Naive thymus-derived CD4-positive, alpha-beta T cell (primary cell): ENCODE measurements around the gene ZBTB11. TPM values are rescaled to one million over a fixed set of nuclear protein-coding genes. Genes with fewer than 3 reads are reported as not detected.

Source experiments
- ATAC-seq: fragments of 150-1000 bp; cut with Tn5 transposase; 2 replicates; pipeline ENCODE4 v1.10.0; 2021; ENCODE audit warnings: mild to moderate bottlenecking, moderate library complexity
- CTCF ChIA-PET: fragments of 350-600 bp; sonication (Branson Sonifier 250); formaldehyde crosslinking; loops from one replicate; lab custom pipeline; 2021; ENCODE audit warnings: antibody characterized with exemption; lab: Charles Lee
- POLR2A ChIA-PET: fragments of 350-600 bp; sonication (Branson Sonifier 250); formaldehyde crosslinking; loops from one replicate; lab custom pipeline; 2021; ENCODE audit warnings: antibody characterized with exemption, inconsistent platforms; lab: Charles Lee
- DNase-seq, 9 donors: peaks; one replicate each; pipeline versions ENCODE4 v3.0.0 to v3.0.0-alpha.2; 2020 to 2022; ENCODE audit warnings: mixed read lengths in 1 of 9
- H3K27ac ChIP-seq: one replicate; pipeline ENCODE4 v1.7.0; 2013; ENCODE audit warnings: mild to moderate bottlenecking, low read depth, low read length, moderate library complexity
- H3K27me3 ChIP-seq, 2 donors: one replicate each; pipeline ENCODE4 v1.7.0; 2013; ENCODE audit warnings: low read length in 2 of 2, mild to moderate bottlenecking in 2 of 2, moderate library complexity in 2 of 2; ENCODE audit not compliant: control insufficient read depth in 2 of 2, insufficient read depth in 2 of 2
- H3K36me3 ChIP-seq, 3 experiments: 1 replicate in 2 of 3; 2 replicates in 1 of 3; pipeline ENCODE4 v1.7.0; 2013; ENCODE audit warnings: low read length in 3 of 3, mild to moderate bottlenecking in 3 of 3, moderate library complexity in 1 of 3; ENCODE audit not compliant: insufficient read depth in 3 of 3, control insufficient read depth in 2 of 3
- H3K4me1 ChIP-seq, 2 donors: one replicate each; pipeline ENCODE4 v1.7.0; 2013; ENCODE audit warnings: low read length in 2 of 2, mild to moderate bottlenecking in 2 of 2, moderate library complexity in 1 of 2; ENCODE audit not compliant: control insufficient read depth in 2 of 2, insufficient read depth in 2 of 2
- H3K4me3 ChIP-seq: 2 replicates; pipeline ENCODE4 v1.7.0; 2013; ENCODE audit warnings: mild to moderate bottlenecking, low read length
- H3K9me3 ChIP-seq, 3 experiments: 1 replicate in 2 of 3; 2 replicates in 1 of 3; pipeline ENCODE4 v1.7.0; 2013; ENCODE audit warnings: low read length in 3 of 3; ENCODE audit not compliant: control insufficient read depth in 2 of 3
- H3K27ac Mint-ChIP-seq, 9 donors: one replicate each; pipeline ENCODE4 v1.8.0; 2020 to 2022; ENCODE audit warnings: mixed read lengths in 9 of 9, mild to moderate bottlenecking in 8 of 9, moderate library complexity in 5 of 9, inconsistent platforms in 2 of 9
- H3K27me3 Mint-ChIP-seq, 5 donors: one replicate each; pipeline ENCODE4 v1.8.0; 2021 to 2022; ENCODE audit warnings: mixed read lengths in 5 of 5, mild to moderate bottlenecking in 1 of 5
- H3K36me3 Mint-ChIP-seq, 5 donors: one replicate each; pipeline ENCODE4 v1.8.0; 2020 to 2022; ENCODE audit warnings: mixed read lengths in 5 of 5, mild to moderate bottlenecking in 3 of 5, inconsistent platforms in 1 of 5
- H3K4me1 Mint-ChIP-seq, 7 donors: one replicate each; pipeline ENCODE4 v1.8.0; 2020 to 2022; ENCODE audit warnings: mixed read lengths in 7 of 7, mild to moderate bottlenecking in 3 of 7, inconsistent platforms in 1 of 7
- H3K4me3 Mint-ChIP-seq, 10 donors: one replicate each; pipeline ENCODE4 v1.8.0; 2020 to 2022; ENCODE audit warnings: mild to moderate bottlenecking in 10 of 10, mixed read lengths in 10 of 10, moderate library complexity in 6 of 10, inconsistent platforms in 2 of 10
- H3K9me3 Mint-ChIP-seq, 11 donors: one replicate each; pipeline ENCODE4 v1.8.0; 2020 to 2022; ENCODE audit warnings: mixed read lengths in 11 of 11, mild to moderate bottlenecking in 4 of 11, inconsistent platforms in 1 of 11, moderate library complexity in 1 of 11
- intact Hi-C, 2 donors: fragments of 100-400 bp; cut with micrococcal nuclease; formaldehyde crosslinking; loops; one replicate each; pipeline ENCODE4 v1.15.1; 2023
- polyA plus RNA-seq, 2 donors: library from polyadenylated mRNA; unstranded; fragments of 300-500 nt; fragmentation: Illumina TruSeq; gene quantifications; one replicate each; pipeline ENCODE4 v1.2.3, GENCODE V29; 2021
- total RNA-seq, 6 experiments: library from RNA in 5 of 6; stranded (reverse) in 5 of 6; gene quantifications; 1 replicate in 5 of 6; 2 replicates in 1 of 6; pipeline ENCODE4 v1.2.3 and lab custom pipeline; 2021 to 2026

Gene ZBTB11
- total RNA-seq (10 to 100 TPM; 31.9 to 68.2 (median 54.2) TPM), polyA plus RNA-seq (10 to 100 TPM; 10.5 to 16.3 TPM), total RNA-seq (lab: John Stamatoyannopoulos, UW) (198 reads per million, percentile 93 among the genes with 10 or more reads in this experiment)

GRCh38 chr3:101676765-101677435 lies at the start of gene ZBTB11:
TSS of gene ZBTB11 (minus strand) at chr3:101677132. CDS start at chr3:101676914, 218 bp downstream.
- Histone ChIP-seq H3K4me1 (peaks cover 23 to 26% of the 10 kb centered on the region in 2 donors), H3K9me3 (no peaks in the 10 kb centered on the region), H3K27me3 (no peaks in the 10 kb centered on the region), H3K36me3 (peaks cover 0 to 26% (median 10%) of the 10 kb centered on the region in 3 experiments), H3K27ac (peak within 1 kb of the TSS; percentile 98), H3K4me3 (peak within 1 kb of the TSS; percentile 91)
- Mint-ChIP-seq H3K4me3 (peak within 1 kb of the TSS; percentile 87 to 97 (median 93)), H3K27me3 (no peaks in the 10 kb centered on the region), H3K27ac (peak within 1 kb of the TSS; percentile 93 to 100 (median 97)), H3K36me3 (peaks cover 5 to 22% (median 8%) of the 10 kb centered on the region in 5 donors), H3K9me3 (peaks cover 0 to 3% (median 0%) of the 10 kb centered on the region in 11 donors), H3K4me1 (peaks cover 19 to 63% (median 54%) of the 10 kb centered on the region in 7 donors)
- intact Hi-C loops: loop anchor here (1.0 to 10.0 kb wide), 20 partner anchors 9 to 1860 kb away; partner anchors contain the start of genes CEP97 (in 2 of the 2), LNP1 (in 2 of the 2), NXPE3 (in 2 of the 2) and PCNP (in 2 of the 2)
- ATAC-seq: peak; percentile 80
- peak; percentile 98 to 100 (median 99) for DNase-seq
- ChIA-PET POLR2A (interaction anchor here (0.6 to 6.3 kb wide), 21 partner anchors 9 to 967 kb away, joined by 3 to 108 read pairs (median 4); partner anchors contain the start of genes CEP97, NFKBIZ, NXPE3 and PCNP), CTCF (interaction anchor here (0.8 to 1.2 kb wide), 3 partner anchors 9 to 124 kb away, joined by 3 read pairs; partner anchors contain the start of gene RPL24)

- H3K4me3 ChIP-seq: peak overlapping the region; percentile 91
- Mint-ChIP-seq H3K36me3 (peaks cover 4 to 22% (median 10%) of the 10 kb centered on the region in 5 donors), H3K27me3 (no peaks in the 10 kb centered on the region), H3K9me3 (no peaks in the 10 kb centered on the region), H3K4me3 (peak overlapping the region; percentile 88 to 100 (median 98)), H3K27ac (peak overlapping the region; percentile 84 to 98 (median 97)), H3K4me1 (peaks cover 22 to 50% (median 38%) of the 10 kb centered on the region in 7 donors)
- H3K27ac ChIP-seq: peak overlapping the region; percentile 82
- intact Hi-C loops: loop anchor here in 1 of 2 donors (2.0 kb wide), 1 partner anchor 1325 kb away; the partner anchor contains the start of genes LNP1 and TOMM70
- CTCF ChIA-PET: interaction anchor here (0.8 to 1.1 kb wide), 3 partner anchors 41 to 77 kb away, joined by 3 to 4 read pairs (median 3); no protein-coding TSS in a partner anchor
- H3K9me3 ChIP-seq: no peaks in the 10 kb centered on the region
- POLR2A ChIA-PET: interaction anchor here (0.6 to 2.7 kb wide), 7 partner anchors 9 to 207 kb away, joined by 3 to 34 read pairs (median 4); partner anchors contain the start of genes NXPE3 and RPL24
- no peaks in the 10 kb centered on the region for H3K27me3 ChIP-seq
- ATAC-seq: no peak
- no peak for DNase-seq
- peaks cover 21 to 30% of the 10 kb centered on the region in 2 donors for H3K4me1 ChIP-seq
- peaks cover 0 to 19% (median 0%) of the 10 kb centered on the region in 3 experiments for H3K36me3 ChIP-seq
Measured at GRCh38 chr3:101725890-101726275, 49.0 kb upstream of the ZBTB11 start.

- H3K4me3 ChIP-seq: peak overlapping the region; percentile 91
- Mint-ChIP-seq H3K9me3 (no peaks in the 10 kb centered on the region), H3K27me3 (no peaks in the 10 kb centered on the region), H3K27ac (peak overlapping the region; percentile 84 to 98 (median 97)), H3K4me3 (peak overlapping the region; percentile 88 to 100 (median 98)), H3K4me1 (peaks cover 26 to 53% (median 42%) of the 10 kb centered on the region in 7 donors), H3K36me3 (peaks cover 4 to 17% (median 10%) of the 10 kb centered on the region in 5 donors)
- ChIA-PET CTCF (interaction anchor here (0.6 to 1.1 kb wide), 4 partner anchors 40 to 1202 kb away, joined by 3 to 4 read pairs (median 3); no protein-coding TSS in a partner anchor), POLR2A (interaction anchor here (0.6 to 2.7 kb wide), 15 partner anchors 10 to 1465 kb away, joined by 3 to 34 read pairs (median 5); partner anchors contain the start of genes NFKBIZ, NXPE3, RPL24 and TBC1D23)
- H3K4me1 ChIP-seq: peaks cover 25 to 30% of the 10 kb centered on the region in 2 donors
- DNase-seq (peak in 2 of 9 donors; percentile 0 to 20), ATAC-seq (peak; percentile 10)
- intact Hi-C loops: loop anchor here in 1 of 2 donors (2.0 kb wide), 1 partner anchor 1325 kb away; the partner anchor contains the start of genes LNP1 and TOMM70
- H3K9me3 ChIP-seq: no peaks in the 10 kb centered on the region
- H3K27ac ChIP-seq: peak overlapping the region; percentile 82
- H3K27me3 ChIP-seq: no peaks in the 10 kb centered on the region
- peaks cover 0 to 19% (median 0%) of the 10 kb centered on the region in 3 experiments for H3K36me3 ChIP-seq
Measured at GRCh38 chr3:101725194-101725889, 48.4 kb upstream of the ZBTB11 start.

- Mint-ChIP-seq H3K27me3 (no peaks in the 10 kb centered on the region), H3K27ac (peak within 1 kb of the TSS; percentile 91 to 98 (median 97)), H3K4me1 (peaks cover 26 to 57% (median 44%) of the 10 kb centered on the region in 7 donors), H3K9me3 (no peaks in the 10 kb centered on the region), H3K4me3 (peak within 1 kb of the TSS; percentile 88 to 100 (median 98)), H3K36me3 (peaks cover 4 to 12% (median 10%) of the 10 kb centered on the region in 5 donors)
- intact Hi-C loops: loop anchor here (1.0 to 5.0 kb wide), 16 partner anchors 38 to 1907 kb away; partner anchors contain the start of genes LNP1 (in 2 of the 2), NXPE3 (in 2 of the 2), PCNP (in 2 of the 2) and RPL24 (in 2 of the 2)
- Histone ChIP-seq H3K27ac (peak within 1 kb of the TSS; percentile 82), H3K4me3 (peak within 1 kb of the TSS; percentile 91), H3K9me3 (no peaks in the 10 kb centered on the region), H3K27me3 (no peaks in the 10 kb centered on the region), H3K4me1 (peaks cover 25 to 30% of the 10 kb centered on the region in 2 donors), H3K36me3 (peaks cover 0 to 14% (median 0%) of the 10 kb centered on the region in 3 experiments)
- ChIA-PET CTCF (interaction anchor here (0.6 to 1.1 kb wide), 3 partner anchors 78 to 1201 kb away, joined by 3 read pairs; no protein-coding TSS in a partner anchor), POLR2A (interaction anchor here (0.7 to 2.7 kb wide), 19 partner anchors 10 to 1464 kb away, joined by 3 to 34 read pairs (median 4); partner anchors contain the start of genes NFKBIZ, NXPE3, RPL24 and TBC1D23)
- ATAC-seq (peak; percentile 98), DNase-seq (peak; percentile 70 to 90 (median 88))
Measured at GRCh38 chr3:101724329-101725193, 47.6 kb upstream of the ZBTB11 start, which contains the start of gene CEP97. TSS of gene CEP97 (plus strand) at chr3:101724614. CDS start at chr3:101724677, 63 bp downstream.
